HFFc6 (cell line): ENCODE data around the gene ERBB4. TPM values are rescaled to one million over a fixed set of nuclear protein-coding genes. Genes with fewer than 3 reads are reported as not detected.

Experiments
- DNase-seq: peaks from one replicate; pipeline ENCODE4 v3.0.0-alpha.2; 2018
- H3K27ac Mint-ChIP-seq: 2 replicates; pipeline ENCODE4 v1.8.0; 2020; ENCODE audit warnings: mild to moderate bottlenecking, mixed read lengths
- H3K27me3 Mint-ChIP-seq: 2 replicates; pipeline ENCODE4 v1.8.0; 2021; ENCODE audit warnings: mild to moderate bottlenecking, moderate library complexity, mixed read lengths; ENCODE audit not compliant: insufficient read depth
- H3K36me3 Mint-ChIP-seq: 2 replicates; pipeline ENCODE4 v1.8.0; 2021; ENCODE audit warnings: low read depth, mixed read lengths
- H3K4me1 Mint-ChIP-seq: 2 replicates; pipeline ENCODE4 v1.8.0; 2020; ENCODE audit warnings: low read depth, mixed read lengths
- H3K4me3 Mint-ChIP-seq: 2 replicates; pipeline ENCODE4 v1.8.0; 2020; ENCODE audit warnings: mild to moderate bottlenecking, moderate library complexity, mixed read lengths
- H3K9me3 Mint-ChIP-seq: 2 replicates; pipeline ENCODE4 v1.8.0; 2020; ENCODE audit warnings: mild to moderate bottlenecking, mixed read lengths
- total RNA-seq, 6 experiments: library from RNA; stranded (reverse); fragmentation: NEBNext Ultra II Directional; extraction: Animal tissue kit (Norgen Biotek cat#: 25700); gene quantifications; 2 replicates in 1 of 6; 3 replicates in 5 of 6; pipeline ENCODE4 v1.2.3, GENCODE V29; 2021
- TF ChIP-seq, protein P1 (sequence below): fragments of 200-600 bp; sonication (generic); IDR thresholded peaks from 2 replicates; pipeline ENCODE4 v1.5.0; 2021; ENCODE audit warnings: antibody characterized with exemption, mild to moderate bottlenecking

Gene ERBB4
- total RNA-seq, 6 experiments from 2014 or later = not detected

DNA sequence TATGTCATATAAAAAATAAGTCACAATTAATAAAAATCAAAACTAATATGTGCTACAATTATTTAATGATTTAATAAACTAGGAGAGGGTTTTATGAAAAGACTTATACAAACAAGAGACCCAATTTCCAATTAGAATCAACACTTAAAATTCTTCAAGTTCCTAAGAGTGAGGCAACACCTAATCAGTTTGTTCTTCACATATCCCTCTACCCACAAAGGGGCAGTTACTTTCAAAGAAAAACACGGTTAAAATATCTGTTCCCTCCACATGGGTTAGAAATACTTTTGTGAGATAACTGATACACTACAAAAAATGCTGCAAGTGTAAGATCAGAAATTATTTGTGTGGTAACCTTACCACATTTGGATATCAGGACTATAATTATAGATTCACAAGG is 357.0 kb downstream of the ERBB4 start:
- no peaks in the 10 kb centered on the region; the same call in 1 of the 2 replicates for H3K9me3 Mint-ChIP-seq
- no peak overlapping the region for H3K4me3 Mint-ChIP-seq
- no peaks in the 10 kb centered on the region for H3K36me3 Mint-ChIP-seq
- H3K27me3 Mint-ChIP-seq = no peaks in the 10 kb centered on the region
- H3K27ac Mint-ChIP-seq = no peak overlapping the region
- TF ChIP-seq, protein P1, sequence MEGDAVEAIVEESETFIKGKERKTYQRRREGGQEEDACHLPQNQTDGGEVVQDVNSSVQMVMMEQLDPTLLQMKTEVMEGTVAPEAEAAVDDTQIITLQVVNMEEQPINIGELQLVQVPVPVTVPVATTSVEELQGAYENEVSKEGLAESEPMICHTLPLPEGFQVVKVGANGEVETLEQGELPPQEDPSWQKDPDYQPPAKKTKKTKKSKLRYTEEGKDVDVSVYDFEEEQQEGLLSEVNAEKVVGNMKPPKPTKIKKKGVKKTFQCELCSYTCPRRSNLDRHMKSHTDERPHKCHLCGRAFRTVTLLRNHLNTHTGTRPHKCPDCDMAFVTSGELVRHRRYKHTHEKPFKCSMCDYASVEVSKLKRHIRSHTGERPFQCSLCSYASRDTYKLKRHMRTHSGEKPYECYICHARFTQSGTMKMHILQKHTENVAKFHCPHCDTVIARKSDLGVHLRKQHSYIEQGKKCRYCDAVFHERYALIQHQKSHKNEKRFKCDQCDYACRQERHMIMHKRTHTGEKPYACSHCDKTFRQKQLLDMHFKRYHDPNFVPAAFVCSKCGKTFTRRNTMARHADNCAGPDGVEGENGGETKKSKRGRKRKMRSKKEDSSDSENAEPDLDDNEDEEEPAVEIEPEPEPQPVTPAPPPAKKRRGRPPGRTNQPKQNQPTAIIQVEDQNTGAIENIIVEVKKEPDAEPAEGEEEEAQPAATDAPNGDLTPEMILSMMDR = no peak
- DNase-seq = no peak
- H3K4me1 Mint-ChIP-seq = no peaks in the 10 kb centered on the region

DNA sequence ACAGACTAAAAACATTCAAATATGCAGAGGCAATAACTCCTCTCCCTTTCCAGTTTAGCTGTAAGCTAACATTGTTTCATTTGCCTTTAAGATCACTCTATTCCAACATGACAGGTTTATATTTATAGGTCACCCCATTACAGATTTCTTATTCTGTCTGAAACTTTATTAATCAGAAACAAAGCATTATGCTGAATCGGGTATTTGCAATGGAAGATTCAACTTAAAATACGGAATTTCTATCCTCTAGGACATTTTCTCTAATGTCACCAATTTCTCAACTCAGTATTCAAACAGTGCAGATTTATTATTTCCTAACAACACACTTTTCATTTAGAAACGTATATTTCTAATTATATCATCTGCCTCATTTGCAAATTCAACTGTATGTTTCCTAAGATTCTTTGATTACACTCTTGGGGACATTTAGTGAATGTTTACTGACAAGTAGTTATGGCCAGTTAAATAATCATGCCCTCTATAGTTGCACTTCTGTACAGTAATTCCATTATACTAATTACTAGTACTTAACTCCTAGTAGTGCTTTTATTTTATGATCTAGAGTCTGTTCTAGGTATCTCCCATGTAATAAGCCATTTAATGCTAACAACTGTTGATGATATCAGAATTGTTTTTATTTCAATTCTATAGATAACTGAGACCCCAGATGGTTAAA is 358.1 kb downstream of the ERBB4 start:
- Mint-ChIP-seq H3K4me1 (no peaks in the 10 kb centered on the region), H3K27me3 (no peaks in the 10 kb centered on the region), H3K27ac (no peak overlapping the region), H3K4me3 (no peak overlapping the region), H3K36me3 (no peaks in the 10 kb centered on the region), H3K9me3 (no peaks in the 10 kb centered on the region; the same call in 1 of the 2 replicates)
- DNase-seq = no peak
- TF ChIP-seq, protein P1 = no peak

DNA sequence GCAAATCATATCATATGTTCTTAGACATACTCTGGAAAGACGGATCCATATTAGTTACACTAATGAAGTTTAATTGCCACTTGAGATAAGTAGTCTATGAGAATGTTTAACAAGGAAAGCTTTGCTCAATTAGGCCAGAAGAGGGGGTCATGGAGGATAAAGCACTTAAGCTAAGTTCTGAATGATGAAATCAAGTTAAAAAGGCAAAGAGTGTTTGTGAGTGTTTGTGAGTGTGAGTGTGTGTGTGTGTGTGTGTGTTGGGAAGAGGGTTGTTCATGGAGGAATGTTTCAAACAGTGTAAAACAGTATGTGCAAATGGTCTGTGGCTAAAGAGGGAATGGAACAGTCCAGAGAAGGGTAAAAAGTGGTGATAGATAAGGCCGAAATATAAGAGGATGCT is 360.9 kb downstream of the ERBB4 start:
- no peaks in the 10 kb centered on the region; the same call in 1 of the 2 replicates for H3K27me3 Mint-ChIP-seq
- DNase-seq = no peak

DNA sequence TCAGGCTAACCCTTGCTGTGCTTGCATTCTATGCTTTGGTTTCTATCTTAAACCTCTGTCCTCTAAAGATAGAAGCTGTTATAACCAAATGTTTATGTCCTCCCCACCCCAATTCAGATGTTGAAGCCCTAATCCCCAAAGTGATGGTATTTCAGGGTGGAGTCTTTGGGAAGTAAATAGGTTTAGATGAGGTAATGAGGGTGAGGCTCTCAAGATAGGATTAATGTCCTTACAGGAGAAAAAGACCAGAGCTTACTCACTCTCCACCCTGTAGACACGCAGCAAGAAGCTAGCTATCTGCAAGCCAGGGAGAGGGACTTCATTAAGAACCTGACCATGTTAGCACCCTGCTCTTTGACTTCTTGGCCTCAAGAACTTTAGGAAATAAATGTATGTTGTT is 362.5 kb downstream of the ERBB4 start:
- Mint-ChIP-seq H3K27me3 (no peaks in the 10 kb centered on the region; the same call in 1 of the 2 replicates), H3K36me3 (no peaks in the 10 kb centered on the region), H3K4me1 (no peaks in the 10 kb centered on the region), H3K9me3 (peaks cover 8% of the 10 kb centered on the region), H3K4me3 (no peak overlapping the region), H3K27ac (no peak overlapping the region)
- no peak for DNase-seq
- TF ChIP-seq, protein P1 = no peak

More for the DNA sequence above, 360.9 kb downstream of the ERBB4 start:
- no peaks in the 10 kb centered on the region; the same call in 1 of the 2 replicates for H3K9me3 Mint-ChIP-seq
- H3K36me3 Mint-ChIP-seq = no peaks in the 10 kb centered on the region
- TF ChIP-seq, protein P1 = no peak
- H3K4me1 Mint-ChIP-seq = no peaks in the 10 kb centered on the region
- H3K27ac Mint-ChIP-seq = no peak overlapping the region
- H3K4me3 Mint-ChIP-seq = no peak overlapping the region

DNA sequence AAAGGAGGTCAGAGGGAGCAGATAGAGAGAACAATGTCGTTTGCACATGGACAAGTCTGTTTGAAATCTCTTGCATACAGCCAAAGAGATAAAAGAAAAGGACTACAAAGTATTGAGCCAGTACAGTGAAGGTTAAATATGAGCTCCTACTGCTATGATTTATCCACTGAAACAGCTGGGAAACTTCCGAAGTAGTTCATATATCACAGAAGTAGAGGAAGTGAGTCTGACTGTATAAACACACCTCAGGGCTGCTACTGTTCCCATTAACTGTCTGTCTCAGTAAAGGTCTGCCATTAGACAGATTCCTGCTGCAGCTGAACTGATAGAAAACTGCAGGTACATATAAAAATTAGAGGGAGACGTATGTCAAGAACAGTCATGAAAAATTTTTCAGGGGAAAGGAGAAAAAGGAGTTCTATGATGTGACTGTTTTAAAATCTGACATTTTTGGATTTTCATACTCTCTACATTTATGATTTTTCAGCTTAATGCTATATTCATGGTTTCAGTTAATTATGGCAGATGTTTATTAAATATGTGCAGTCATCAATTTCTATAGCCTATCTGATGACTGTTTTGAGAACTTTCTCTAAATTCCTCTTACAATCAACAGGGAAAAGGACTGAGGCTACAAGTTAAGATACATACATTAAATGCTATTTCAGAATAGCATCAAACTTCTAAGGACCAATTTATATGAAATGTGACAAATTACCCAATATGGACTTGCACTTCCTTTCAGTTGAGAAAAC is 364.7 kb downstream of the ERBB4 start:
- H3K4me3 Mint-ChIP-seq = no peak overlapping the region
- H3K4me1 Mint-ChIP-seq = no peaks in the 10 kb centered on the region
- no peaks in the 10 kb centered on the region; the same call in 1 of the 2 replicates for H3K27me3 Mint-ChIP-seq
- H3K9me3 Mint-ChIP-seq = peaks cover 19% of the 10 kb centered on the region
- no peak overlapping the region for H3K27ac Mint-ChIP-seq
- H3K36me3 Mint-ChIP-seq = peaks cover 5% of the 10 kb centered on the region; the same call in 1 of the 2 replicates
- no peak for DNase-seq
- TF ChIP-seq, protein P1 = no peak
